Measurements from ENCODE around the gene CAPN5.

Gene CAPN5

GRCh38 chr11:77083566-77084245 is 16.9 kb downstream of the CAPN5 start:
- Mint-ChIP-seq H3K27me3 (ENCODE audit: low read depth) (no peaks in the 10 kb centered on the region), H3K36me3 (ENCODE audit: low read depth) (peaks cover 6% of the 10 kb centered on the region), H3K4me3 (no peak overlapping the region), H3K4me1 (peaks cover 14% of the 10 kb centered on the region), H3K27ac (no peak overlapping the region), H3K9me3 (peaks cover 2% of the 10 kb centered on the region)
- no peak for TF ChIP-seq CTCF (IDR thresholded peaks at IDR 0.05; ENCODE audit: unreplicated experiment in 3 of 3)

DNA sequence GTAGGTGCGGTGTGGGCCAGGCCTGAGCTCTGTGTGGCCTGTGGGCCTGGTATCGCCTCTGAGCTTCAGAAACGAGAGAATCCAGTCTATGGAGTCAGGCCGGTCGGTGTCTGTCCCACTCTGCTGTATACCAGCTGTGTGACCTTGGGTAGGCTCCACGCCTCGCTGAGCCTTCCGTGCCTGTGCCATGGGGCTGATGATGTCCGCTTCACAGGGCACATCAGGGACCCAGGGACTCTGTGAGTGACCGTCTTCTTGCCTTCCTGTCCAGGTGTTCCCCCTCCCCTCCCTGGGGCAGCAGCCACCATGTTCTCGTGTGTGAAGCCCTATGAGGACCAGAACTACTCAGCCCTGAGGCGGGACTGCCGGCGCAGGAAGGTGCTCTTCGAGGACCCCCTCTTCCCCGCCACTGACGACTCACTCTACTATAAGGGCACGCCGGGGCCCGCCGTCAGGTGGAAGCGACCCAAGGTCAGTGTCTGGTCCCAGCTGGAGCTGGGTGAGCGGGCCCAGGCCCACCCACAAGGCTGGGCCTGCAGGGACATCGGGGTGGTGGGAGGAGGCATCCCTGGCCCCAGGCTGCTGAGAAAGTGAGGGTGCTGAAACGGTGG is 17.9 kb downstream of the CAPN5 start:
- Mint-ChIP-seq H3K27me3 (ENCODE audit: low read depth) (no peaks in the 10 kb centered on the region), H3K27ac (no peak overlapping the region), H3K4me1 (peaks cover 14% of the 10 kb centered on the region), H3K4me3 (no peak overlapping the region), H3K36me3 (ENCODE audit: low read depth) (no peaks in the 10 kb centered on the region), H3K9me3 (no peaks in the 10 kb centered on the region)
- no peak for TF ChIP-seq CTCF (IDR thresholded peaks at IDR 0.05; ENCODE audit: unreplicated experiment in 3 of 3)

DNA sequence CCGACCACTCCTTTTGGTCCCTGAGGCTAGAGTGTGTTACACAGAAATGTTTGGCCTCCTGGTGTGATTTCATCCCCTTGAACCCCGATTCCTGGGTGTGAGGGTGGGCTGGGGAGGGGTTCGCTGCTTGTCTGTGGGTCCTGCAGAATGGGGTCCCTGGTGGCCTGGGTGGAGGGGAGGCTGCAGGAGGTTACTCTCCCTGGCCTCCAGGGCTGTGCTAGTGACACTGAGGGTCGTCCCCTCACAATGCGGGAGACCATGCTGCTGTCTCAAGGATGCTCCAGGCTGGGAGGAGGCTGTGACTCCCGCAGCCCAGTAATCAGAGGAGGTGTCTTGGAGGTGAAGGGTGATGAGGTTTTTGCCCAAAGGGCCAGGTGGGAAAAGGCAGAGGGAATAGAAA is 18.9 kb downstream of the CAPN5 start:
- Mint-ChIP-seq H3K9me3 (no peaks in the 10 kb centered on the region), H3K4me3 (no peak overlapping the region), H3K4me1 (peaks cover 14% of the 10 kb centered on the region), H3K27me3 (ENCODE audit: low read depth) (no peaks in the 10 kb centered on the region), H3K27ac (no peak overlapping the region), H3K36me3 (ENCODE audit: low read depth) (no peaks in the 10 kb centered on the region)
- TF ChIP-seq CTCF (IDR thresholded peaks at IDR 0.05; ENCODE audit: unreplicated experiment in 3 of 3), result no peak

- no peak overlapping the region for H3K4me3 Mint-ChIP-seq
- H3K27me3 Mint-ChIP-seq (ENCODE audit: low read depth), result no peaks in the 10 kb centered on the region
- peaks cover 12% of the 10 kb centered on the region for H3K4me1 Mint-ChIP-seq
- no peaks in the 10 kb centered on the region for H3K36me3 Mint-ChIP-seq (ENCODE audit: low read depth)
- no peak for TF ChIP-seq CTCF (IDR thresholded peaks at IDR 0.05; ENCODE audit: unreplicated experiment in 3 of 3)
- H3K9me3 Mint-ChIP-seq, result no peaks in the 10 kb centered on the region
- H3K27ac Mint-ChIP-seq, result peak overlapping the region in 1 of 3 experiments; percentile 27
These were observed 20.0 kb downstream of the CAPN5 start for GRCh38 chr11:77086521-77087472.

- H3K4me1 Mint-ChIP-seq, result peaks cover 2% of the 10 kb centered on the region
- no peaks in the 10 kb centered on the region for H3K9me3 Mint-ChIP-seq
- no peaks in the 10 kb centered on the region for H3K27me3 Mint-ChIP-seq (ENCODE audit: low read depth)
- no peak for TF ChIP-seq CTCF (IDR thresholded peaks at IDR 0.05; ENCODE audit: unreplicated experiment in 3 of 3)
- H3K4me3 Mint-ChIP-seq, result no peak overlapping the region
- H3K27ac Mint-ChIP-seq, result no peak overlapping the region
- no peaks in the 10 kb centered on the region for H3K36me3 Mint-ChIP-seq (ENCODE audit: low read depth)
These were observed 21.0 kb downstream of the CAPN5 start for GRCh38 chr11:77087723-77088225.
